NCI-H1048 (cell line): ENCODE results near the gene SORCS1.
"Not testable (repeated sequence)": the region's sequence is repeated elsewhere in the genome, so short reads cannot be mapped to it uniquely, and the experiment has no call there.

Experiments
- DNase-seq: peaks from one replicate; lab custom pipeline; 2025; lab: John Stamatoyannopoulos, UW

The SORCS1 gene

DNA sequence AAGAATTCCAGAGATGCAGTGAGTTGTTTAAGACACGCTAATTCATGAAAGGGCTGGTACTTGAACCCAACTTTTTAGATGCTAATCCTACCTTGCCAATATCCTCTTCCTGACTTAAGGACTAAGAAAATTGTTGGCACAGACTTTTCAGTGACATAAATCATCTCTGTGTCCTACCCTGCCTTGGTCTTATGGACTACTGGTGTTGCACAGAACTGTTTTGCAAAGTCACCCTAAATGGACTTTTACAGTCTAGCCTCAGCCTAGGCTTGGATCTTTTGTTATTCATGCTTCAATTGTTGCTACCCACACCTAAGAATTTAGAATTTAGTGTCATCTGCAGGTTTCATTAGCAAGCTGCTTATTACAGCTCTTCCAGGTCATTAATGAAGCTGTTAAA is 112.7 kb downstream of the SORCS1 start:
- DNase-seq: no peak

DNA sequence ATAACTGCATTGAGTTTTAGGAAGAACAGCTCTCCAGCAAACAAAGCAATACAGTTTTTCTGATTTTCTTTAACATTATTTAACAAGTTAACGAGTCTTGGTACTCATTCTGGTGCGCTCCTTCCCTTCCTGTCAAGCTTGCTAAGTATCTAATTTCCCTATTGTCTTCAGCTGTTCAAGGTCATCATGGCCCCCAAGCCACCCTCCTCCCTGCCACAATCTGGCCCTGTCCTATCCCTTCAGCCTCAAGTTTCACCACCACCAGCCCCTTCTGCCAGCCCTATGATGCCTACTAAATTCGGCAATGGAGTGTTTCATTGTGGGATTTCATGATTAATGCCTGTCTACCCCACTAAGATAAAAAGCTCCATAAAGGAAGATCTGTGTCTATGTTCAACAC is 121.0 kb downstream of the SORCS1 start:
- no peak for DNase-seq

DNA sequence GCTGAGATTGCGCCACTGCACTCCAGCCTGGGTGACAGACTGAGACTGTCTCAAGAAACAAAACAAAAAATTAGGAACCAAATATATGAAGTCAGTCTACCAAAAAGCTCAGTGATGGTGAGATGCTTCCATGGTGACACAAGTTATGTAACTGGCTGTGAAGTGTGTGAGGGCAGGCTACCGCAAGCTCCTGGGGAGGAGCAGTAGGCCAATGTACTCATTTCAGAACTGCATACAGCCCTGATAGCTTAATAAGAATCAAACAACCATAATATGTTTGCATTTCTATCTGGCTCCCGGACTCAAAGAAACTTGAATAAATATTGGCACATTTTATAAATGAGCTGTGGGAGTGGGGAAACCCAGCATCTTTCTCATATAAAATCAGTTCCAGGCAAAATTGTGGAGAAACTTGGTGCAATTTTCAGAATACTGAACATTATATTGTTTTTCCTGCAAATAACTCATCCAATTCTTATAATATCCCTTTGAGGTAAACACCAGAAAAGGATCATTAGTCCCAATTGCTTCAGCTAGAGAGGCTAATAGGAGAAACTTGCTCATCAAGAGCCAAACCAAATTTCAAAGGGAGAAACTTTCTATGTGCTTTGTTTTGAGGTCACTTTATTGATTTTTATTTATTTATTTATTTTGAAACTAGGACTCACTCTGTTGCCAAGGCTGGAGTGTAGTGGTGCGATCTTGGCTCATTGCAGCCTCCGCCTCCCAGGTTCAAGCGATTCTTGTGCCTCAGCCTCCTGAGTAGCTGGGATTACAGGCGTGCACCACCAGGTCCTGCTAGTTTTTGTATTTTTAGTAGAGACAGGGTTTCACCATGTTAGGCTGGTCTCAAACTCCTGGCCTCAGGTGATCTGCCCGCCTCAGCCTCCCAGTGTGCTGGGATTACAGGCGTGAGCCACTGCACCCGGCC is 127.0 kb downstream of the SORCS1 start:
- no peak for DNase-seq

DNA sequence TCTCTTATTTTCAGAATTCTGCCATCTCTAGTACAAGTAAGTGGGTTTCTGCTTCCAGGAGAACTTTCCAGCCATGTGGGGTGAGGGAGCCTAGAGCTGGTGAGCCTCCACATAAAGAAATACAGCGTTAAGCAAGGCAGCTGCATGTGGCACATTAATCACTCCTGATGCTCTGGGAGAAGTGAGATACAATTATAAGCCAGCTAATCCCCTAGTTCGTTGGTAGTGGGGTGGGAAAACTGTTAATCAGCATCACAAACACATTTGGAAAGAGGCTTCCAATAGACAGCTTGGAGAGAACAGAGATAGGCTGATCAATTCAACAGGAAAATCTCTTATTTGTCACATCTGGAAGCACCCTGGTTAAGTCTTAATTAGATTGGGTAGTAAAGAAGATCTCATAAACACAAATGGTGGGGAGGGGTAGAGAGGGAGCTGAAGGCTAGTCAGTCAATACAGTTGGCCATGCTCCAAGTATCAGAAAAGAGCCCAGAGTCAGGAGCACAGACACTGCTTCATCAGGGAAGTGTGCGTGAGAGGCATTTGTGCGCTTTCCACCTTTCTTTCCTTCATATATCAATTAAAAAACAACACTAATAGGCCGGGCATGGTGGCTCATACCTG is 130.6 kb downstream of the SORCS1 start:
- no peak for DNase-seq

DNA sequence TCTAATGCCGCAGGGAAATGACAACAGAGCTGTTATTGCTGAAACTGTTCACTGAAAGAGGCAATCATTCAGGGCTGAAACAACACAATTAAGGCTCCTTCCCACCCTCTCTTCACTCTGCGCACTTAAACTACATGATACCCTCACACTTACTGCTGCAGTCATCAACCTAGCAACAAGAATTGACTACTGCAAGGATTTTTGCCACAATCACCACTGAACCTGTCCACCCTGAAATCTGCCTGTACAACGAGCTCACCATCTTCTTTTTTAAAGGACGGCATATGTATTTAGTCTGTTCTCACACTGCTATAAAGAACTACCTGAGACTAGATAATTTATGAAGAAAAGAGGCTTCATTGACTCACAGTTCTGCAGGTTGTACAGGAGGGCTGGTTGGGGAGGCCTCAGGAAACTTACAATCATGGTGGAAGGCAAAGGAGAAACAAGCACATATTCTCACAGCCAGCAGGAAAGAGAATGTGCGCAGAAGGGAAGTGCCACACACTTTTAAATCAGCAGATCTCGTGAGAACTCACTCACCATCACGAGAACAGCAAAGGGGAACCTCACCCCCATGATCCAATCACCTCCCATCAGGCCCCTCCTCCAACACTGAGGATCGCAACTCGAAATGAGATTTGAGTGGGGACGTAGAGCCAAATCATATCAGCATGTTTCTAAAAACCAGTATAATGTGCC is 131.7 kb downstream of the SORCS1 start:
- no peak for DNase-seq

DNA sequence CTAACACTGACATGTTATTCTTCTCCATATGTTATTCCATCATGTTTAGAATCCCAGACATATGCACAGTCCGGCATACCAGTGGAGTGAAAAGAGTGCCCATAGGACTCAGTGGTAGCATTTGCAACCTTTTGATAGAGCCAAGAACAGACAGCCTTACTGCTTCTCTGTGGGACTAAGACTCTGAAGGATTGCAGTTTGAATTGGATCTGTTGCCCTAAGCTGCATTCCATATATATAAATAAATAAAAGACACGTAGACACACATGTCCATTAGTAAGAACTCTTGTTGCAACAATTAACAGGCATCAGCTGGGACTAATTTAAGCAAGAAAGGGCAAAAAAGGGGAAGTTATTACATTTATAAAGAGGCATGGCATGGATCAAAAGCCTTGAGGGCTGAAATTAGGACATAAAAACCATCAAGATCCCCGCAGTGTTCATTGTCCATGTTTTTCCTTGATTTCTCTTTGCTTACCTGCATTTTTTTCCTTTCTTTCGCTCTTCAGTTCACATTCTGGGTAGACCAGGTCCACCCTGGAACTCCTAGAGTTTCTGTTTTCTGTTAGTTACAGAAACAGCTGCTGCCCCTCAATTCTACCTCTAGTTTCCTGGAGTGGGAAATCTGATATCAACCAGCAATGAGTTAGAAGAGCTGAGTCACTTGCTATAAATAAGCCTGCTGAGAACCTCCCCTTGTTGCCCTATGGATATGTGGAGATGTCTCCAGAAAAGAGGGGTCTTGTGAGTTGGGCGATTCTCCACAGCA is 132.4 kb downstream of the SORCS1 start:
- DNase-seq: no peak

DNA sequence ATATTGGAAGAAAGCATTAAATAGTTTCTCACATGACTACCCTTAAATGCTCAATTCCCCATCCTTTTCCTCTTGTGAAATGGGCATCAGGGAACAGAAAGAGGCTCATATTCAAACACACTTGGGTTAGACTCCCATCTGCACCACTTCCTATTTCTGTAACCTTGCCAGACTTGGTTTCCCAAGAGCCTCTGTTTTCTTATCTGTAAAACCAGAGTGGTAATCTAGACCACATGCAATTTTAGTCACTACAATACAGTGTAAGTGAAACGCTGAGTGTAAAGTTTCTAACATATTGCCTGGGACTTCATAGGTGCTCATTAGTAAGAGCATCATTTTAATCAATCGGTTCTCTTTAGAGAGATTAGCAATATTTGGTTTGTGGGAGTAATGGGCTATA is 136.3 kb downstream of the SORCS1 start:
- DNase-seq: no peak

DNA sequence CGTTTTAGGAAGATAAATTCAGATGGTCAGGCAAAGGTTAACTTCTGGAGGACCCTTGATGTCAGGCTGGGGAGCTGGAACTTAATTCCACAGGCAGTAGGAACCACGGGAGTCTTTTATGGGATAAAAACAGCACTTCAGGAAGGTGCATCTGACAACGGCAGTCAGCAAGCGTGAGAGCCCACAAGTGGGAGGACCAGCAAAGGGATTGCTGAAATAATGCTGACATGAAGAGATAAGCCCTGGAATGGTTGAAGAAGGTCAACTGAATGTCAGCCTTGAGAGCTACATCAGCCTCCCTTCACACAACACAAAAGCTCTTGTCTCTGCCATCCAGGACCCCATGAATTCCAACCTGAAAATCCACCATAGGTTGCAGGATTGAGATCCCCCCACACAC is 138.8 kb downstream of the SORCS1 start:
- no peak for DNase-seq

DNA sequence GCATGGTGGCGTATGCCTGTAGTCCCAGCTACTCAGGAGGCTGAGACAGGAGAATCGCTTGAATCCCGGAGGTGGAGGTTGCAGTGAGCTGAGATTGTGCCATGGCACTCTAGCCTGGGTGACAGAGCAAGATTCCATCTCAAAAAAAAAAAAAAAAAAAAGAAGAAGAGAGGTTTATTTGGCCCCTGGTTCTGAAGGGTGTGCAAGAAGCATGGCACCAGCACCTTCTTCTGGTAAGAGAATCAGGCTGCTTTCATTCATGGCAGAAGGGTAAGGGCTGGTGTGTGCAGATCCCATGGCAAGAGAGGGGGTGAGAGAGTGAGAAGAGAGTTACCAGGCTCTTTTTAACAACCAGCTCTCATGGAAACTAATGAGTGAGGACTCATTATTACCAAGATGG is 140.5 kb downstream of the SORCS1 start:
- DNase-seq: not testable (repeated sequence)

DNA sequence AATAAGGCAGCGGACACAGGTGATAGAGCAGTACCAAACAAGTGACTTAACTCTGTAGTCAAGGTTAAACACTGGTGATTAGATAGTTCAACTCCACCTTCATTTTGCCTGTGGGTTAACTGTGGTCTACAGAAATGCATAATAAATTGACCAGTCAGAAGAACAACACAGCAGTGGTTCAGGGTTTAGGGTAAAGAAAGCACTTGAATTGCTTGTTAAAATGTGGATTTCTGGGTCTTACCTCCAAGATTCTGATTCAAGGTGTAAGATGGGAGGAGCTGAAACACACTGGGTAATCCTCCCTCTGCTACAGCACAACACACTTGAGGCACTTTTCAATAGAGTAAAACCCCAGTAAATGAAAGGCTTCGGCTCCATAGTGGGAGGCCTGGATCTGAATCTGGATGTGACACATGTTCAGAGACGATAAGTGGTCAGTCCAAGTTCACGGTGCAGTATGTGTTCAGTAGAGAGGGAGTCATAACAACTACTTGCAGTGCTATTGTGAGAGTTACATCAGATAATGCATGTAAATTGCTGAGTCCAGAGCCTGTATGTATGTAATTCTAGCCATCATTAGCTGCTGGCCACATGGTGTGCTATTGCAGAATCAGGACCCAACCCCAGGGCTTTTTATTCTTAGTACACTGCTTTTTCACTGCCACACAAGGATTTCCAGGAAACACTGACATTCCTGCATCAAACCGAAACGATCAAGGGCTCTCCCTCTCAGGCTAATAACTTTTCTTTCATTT is 141.7 kb downstream of the SORCS1 start:
- DNase-seq: no peak

DNA sequence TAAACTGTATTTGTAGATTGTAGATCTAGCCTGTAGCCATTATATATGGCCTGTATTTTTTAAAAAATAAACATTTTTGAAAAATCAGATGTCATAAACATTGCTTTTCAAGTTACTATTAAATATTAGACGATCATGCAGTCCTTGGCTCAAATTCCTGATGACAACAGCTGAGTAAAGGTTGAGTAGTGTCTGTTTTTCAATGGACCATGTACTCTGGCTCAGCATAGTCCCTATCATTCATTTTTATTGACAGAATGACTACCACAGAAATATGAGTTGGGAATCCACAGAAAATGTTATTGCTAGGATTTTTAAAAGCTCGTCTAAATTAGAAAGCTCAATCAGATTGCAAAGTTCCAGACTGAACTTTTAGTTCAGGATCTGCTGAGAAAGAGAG is 145.4 kb downstream of the SORCS1 start:
- no peak for DNase-seq

DNA sequence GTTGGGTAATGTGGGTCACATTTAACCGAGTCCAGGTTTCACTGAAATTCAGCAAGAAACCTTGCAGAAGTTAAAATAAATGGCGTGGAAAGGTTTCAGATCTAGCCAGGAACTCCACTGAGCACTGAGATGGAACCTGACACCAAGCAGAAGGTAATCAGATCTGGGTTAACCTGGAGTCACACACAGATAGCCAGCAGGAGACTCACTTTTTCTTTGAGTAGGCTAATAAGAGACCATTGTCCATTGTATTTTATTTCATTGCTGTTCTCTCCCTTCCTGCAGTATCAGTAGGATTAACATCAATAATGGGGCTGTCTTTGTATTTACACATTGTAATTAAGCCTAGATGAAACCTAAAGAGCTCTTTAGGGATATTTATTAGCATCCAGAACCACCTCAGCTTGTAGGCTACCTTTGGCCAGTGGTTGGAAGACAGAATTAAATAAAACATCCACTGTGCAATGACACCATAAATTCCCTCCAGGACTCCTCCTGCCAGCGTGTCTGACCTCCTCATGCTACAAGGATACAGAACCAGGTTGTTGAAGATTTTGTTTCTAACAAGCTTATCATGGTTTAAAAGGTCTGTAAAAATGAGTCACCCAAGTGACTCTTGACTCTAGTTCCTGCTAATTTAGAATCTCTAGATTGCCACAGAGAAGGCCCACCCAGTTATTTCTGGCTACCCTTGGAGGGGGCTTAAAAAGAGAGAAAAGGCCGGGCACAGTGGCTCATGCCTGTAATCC is 151.1 kb downstream of the SORCS1 start:
- DNase-seq: no peak

DNA sequence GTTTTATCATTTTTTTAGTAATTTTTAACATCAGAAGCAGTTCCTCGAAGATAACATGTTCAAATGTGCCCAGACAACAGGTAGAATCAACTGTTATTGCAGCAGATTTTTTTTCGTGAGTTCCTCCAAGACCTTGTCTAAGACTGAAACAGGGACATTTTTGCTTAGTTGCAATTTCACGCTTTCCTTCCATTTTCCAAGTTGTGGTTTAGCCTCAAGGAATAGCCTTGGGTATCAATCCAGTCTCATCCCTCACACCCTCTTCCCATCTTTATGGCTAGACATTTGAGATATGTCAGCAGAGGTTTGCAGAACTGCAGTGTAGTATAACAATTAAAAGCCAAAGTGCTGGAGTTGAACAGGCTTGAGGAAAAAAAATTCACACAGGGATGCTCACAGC is 152.5 kb downstream of the SORCS1 start:
- DNase-seq: no peak

DNA sequence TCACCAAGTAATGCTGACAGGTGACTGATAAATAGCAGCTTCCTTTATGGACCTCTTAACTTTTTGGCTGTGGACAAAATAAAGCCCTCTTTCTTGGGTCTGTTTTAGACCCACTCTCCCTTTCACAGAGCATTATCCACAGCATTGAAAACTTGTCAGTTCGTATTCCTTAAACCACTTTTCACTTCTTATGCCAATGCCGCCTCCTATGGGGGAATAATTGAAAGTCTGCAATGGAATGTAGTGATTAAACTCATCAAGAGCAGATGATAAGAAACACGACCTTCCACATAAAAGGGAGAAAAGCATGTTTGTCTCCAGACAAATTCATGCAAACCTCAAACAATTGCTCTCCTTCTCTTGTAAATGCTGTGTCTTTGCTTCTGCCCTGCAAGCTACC is 153.4 kb downstream of the SORCS1 start:
- DNase-seq: no peak

DNA sequence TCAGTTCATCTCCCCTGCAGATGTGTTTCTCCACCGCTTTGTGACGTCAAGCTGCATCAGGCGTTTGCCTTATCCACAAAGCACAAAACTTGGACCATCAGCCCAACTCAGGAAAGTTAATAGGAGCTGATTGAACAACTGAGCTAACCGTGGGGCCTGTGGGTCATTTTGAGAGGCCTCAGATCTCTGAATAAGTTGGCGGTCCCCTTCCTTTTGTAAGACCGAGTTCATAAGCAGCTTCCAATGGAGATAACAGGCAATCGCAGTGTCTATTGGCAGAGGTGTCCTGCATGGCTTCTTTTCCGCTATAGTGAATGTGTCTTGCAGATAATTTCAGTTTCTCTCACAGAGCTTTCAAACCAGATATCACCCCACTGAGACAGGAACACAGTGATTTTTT is 154.0 kb downstream of the SORCS1 start:
- no peak for DNase-seq

DNA sequence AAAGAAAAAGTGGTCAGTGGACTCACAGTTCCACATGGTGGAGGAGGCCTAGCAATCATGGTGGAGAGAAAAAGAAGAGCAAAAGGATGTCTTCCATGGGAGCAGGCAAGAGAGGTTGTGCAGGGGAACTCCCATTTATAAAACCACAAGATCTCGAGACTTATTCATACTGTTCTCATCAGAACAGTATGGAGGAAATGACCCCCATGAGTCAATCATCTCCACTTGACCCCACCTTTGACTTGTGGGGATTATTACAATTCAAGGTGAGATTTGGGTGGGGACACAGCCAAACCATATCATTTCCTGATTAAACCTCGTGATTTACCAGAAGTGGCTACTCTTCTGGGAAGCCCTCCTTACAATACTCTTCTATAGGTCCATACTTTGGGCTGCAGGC is 160.1 kb downstream of the SORCS1 start:
- no peak for DNase-seq

DNA sequence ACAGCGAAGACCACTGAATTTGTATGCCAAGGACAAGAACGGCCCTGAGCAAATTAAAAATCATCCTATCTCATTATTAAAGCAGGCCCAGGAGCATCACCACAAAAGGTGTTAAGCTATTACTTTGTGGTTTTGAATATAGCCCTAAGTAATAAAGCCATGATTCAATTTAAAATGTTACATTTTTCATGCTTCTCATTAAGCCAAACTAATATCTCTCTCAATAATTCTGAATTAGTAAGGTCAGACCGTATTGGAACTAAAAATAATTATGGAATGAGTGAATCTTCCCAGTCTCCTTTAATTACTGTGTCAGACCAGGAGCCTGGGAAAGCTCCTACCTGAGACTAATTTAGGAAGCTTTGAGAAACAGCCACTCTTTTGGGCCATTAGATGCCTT is 162.4 kb downstream of the SORCS1 start:
- no peak for DNase-seq

DNA sequence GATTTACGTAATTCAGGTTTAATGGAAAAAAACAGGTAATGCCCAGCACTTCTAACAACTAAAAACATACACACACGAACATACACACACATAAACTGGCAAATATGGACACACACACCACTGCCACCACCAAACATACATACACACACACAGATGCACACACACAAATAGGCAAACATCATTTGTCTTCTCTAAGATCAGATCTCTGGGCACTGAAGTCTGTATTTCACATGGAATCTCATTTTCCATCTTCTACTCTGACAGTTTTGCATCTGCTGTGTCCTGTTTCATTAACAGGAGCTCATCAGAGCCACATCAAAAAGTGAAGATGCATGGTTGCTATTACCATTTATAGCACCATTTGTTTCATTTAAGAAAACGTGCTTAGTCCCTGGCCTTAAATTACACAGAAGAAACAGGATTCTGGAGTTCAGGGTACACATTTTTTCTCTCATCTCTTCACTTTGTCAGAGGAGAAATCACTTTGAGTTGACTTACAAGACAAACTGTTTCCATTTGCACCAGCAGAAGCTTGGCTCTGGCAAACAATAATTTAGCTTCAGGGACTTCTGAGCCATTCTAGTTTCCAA is 165.3 kb downstream of the SORCS1 start:
- no peak for DNase-seq

DNA sequence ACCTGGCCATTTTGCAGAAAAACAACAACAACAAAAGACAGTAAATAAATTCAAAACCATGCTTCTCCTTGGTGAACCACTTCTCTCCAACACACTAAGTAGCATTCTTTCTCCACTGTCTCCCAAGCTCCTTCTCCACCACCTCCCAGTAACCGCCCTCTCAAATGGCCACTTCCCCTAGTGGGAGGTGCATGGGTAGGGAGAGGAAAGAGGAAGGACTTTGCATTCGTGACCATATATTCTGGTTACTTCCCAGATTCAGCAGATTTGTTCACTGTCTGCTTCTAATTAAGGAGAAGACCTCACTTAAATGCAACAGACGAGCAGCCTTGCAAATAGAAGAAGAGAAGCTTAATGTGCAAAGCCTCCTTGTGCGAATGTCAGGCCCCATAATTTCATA is 166.8 kb downstream of the SORCS1 start:
- no peak for DNase-seq

DNA sequence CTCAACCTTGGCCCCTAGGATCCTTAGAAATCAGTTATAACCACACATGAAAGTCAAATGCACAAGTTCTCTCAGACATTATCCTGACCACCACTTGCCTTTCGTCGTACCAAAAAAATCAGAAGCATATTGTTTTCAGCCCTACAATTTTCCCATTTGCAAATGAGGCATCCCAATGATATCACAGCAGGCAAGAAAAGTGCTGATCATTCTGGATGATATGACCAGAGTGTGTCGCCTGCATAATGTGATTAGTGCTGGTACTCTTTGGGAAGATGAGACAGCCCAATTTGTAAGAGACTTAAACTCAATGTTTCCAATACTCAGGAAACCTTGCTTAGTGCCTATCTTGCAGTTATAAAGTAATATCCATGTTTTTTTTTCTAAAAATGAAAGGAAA is 168.0 kb downstream of the SORCS1 start:
- no peak for DNase-seq
